Effector CD8-positive, alpha-beta T cell (primary cell): ENCODE data around the gene EGLN3.

Source experiments
- DNase-seq: peaks from one replicate; lab custom pipeline; 2025; lab: John Stamatoyannopoulos, UW

Gene EGLN3

DNA sequence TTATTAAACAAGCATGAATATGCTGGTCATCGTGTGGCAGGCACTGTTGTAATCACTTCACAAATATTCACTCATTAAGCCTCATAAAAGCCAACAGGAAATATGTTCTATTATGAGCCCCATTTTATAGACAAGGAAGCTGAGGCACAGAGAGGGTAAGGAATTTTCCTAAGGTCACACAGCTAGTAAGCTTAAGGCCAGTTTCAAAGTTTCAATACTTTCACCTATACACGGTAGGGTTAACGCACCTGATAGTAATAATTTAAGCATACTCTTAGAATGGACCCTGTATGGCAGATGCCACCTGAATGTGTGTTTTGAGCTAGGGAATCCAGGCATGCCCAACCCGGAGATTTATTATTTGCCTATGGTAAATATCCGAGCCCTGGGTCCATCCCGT lies 39.8 kb downstream of the EGLN3 start:
- no peak for DNase-seq

DNA sequence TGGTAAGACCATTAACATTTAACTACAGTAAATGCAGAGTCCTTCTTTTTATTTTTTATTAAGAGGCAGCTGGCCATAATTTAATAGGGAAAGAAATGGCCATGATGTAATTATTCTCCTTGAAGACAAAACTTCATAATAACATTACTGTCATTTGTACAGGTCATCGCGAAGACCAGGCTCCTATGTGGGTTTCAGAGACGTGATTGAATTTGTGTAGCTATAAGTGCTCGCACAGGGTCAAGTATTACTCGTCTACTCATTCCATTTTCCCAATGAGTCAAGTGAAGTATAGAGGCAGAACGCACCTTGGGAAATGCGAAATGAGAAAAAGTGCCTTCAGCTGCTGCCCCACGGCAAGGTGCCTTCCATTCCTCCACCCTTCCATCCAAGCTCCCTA lies 40.4 kb downstream of the EGLN3 start:
- DNase-seq: no peak

DNA sequence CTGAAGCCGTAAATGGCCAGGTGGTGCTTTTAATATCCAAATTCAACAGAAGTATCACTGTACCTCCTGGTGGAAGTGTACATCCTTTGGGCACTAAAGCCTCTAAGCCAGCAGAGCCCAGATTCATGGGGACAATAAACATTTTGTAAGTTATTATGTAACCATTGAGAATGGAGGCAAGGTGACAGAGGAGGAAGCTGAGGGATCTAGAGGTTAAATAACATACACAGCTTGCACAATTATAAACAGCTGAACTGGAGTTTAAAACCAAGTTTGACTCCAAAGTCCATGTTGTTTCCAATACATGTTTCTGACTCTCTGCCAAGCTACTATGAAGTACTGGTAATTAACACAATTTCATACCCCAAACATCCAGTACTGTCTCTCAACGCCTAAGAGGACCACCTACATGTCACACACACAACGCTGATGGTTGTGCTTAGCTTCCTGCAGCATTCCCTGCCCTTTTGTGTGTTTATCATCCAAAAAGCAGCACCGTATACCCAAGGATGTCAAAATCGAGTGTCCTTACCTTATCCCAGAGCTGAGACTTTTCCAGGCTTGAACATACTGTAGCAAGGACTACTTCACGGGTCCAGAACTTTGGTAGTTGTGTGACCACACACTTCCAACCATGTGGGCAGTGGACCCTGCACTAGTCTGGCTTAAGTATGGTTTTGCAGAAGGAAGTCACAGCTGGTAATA lies 41.3 kb downstream of the EGLN3 start:
- no peak for DNase-seq

DNA sequence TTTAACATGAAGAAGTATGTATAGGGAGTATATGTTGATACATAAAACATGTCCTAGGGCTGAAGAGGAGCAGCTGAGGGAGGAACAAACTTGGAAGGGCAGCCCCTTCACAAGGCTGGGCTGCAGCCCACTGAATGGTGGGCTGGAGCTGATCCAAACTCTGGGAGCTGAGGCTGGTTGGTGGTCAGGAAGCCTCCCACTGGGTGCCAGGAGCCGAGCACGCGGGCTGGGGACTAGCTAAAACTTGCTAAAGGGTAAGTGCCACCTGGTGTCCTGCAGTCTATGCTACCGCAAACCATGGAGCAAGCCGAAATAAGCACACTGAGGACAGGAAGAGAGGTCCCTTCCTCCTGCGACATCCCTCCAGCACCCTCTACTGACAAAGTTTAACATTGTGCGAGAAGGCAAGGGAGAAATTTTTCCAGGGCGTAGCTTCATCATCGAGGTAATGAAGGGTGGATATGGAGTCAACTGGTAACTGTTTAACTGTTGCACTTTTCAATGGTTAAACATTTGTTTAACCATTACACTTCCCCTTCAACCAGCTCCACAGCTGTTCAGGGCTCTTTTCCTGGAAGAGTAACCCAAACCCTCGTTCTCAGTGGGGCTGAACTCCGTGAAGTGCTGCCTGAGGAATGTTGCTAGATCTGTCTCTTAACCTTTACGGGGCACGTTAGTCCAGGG lies 42.2 kb downstream of the EGLN3 start:
- DNase-seq: no peak

DNA sequence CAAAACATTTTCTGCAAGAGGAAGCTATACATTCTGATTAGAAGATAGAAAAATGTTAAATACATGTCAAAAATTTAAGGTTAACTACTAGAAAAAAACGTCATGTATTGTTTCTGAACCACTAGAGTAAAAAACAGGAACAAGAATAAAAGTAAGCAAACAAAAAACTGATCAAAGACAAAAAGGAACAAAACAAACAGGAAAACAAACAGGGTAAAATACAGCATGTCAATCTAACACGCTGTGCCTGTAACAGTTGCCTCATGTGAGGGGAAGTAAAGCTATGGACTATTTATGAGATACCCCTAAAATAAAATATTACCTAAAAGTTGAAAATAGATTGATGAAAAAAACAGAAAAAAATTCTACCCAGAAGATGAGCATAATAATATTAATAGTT lies 43.9 kb downstream of the EGLN3 start:
- no peak for DNase-seq

DNA sequence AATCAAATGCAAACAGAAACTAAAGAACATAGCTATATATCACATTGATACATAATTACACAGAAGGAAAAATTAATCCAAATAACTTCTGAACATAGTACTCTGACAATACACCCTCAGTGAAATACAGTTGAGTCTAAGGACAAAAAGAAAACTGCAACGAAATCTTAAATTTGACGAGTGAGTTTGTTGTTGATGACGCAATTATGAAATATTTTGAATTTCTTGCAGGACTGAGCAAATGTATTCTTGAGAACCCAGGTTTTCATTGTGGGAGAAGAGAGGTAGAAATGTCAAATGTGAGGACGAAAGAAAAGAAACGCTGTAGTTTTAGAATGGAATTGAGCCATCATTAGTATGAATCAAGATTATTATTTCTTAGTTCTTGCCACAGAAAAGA lies 46.3 kb downstream of the EGLN3 start:
- DNase-seq: no peak

DNA sequence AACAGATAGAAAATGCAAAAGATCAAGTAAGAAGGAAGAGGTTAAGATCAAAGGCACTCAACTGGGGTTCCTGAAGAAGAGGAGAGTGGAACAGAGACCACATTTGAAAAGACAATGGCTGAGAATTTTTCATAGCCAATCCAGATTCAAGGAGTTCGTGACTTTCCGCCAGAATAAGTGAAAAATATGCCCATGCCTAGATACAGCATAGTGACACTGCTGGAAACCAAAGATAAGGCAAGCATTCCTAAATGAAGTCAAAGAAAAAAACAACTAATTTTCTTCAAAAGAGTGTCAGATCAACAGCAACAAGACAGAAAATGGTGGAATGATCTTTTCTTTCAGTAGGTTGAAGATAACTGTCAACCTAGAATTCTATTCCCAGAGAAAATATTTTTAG lies 47.5 kb downstream of the EGLN3 start:
- DNase-seq: no peak

DNA sequence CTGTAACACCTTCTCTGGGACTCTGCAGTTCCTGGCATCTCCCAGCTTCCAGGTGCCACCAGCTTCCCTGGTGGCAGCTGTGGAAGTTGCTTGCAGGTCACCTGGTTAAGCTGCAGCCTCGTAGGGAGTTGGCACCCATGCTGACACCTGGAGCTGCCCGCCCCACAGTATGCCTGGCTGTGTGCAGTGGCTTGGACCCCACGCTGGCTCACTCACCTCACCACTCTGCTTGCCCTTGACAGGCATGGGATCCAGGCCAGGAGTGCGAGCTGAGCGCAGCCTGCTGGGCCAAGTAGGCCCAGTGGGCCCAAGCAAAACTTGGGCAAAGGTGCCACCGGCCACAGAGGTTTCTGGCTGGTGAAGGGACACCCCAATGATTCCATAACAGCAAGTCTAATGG lies 48.5 kb downstream of the EGLN3 start:
- no peak for DNase-seq

DNA sequence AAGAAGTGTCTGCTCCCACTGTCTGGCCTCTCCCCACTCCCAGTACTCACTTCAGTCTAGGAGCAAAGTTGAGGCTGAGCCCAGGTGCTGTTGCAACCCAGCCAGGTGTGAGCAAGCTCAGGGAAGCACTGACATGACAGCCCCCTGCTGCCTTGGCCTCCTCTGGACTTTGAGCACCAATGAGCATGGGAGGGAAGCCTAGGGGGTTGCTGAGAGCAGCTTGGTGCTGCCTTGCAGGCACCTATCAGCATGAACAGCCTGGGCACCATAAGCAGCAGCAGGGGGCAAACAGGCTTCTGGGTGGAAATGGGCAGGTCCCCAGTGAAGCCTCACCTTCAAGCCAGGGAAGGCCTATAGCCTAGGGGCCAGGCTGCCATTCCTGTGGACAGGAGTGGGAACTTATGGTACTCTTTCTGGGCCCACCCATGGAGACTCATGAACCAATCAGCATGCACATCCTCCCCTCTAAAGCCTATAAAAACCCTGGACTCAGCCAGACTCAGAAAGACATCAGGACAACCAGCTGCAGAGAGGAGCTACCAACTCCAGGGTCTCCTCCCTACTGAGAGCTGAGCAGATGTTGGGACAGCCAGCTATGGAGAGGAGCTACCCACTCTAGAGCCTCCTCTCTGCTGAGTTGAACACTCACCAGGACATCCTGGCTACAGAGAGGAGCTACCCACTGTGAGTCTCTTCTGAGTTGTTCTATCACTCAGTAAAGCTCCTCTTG lies 49.3 kb downstream of the EGLN3 start:
- DNase-seq: no peak

DNA sequence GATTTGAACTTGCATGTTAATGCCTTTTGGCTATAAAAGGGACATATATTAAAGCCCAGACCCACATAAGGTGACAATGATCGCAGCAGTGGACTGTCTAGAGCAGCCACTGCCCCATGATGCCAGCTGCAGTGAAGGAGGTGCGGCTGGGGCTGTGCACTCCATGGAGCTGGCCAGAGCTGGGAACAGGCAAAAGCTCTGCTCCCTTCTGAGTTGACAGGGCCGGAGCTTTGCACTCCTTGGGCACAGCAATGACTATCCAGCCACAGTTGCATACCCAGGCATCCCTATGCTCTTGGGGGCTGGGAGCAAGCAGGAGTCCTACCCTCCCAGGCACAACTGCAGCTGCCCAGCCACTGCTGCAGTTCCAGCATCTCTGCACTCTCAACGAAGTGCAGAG lies 50.2 kb downstream of the EGLN3 start:
- no peak for DNase-seq

DNA sequence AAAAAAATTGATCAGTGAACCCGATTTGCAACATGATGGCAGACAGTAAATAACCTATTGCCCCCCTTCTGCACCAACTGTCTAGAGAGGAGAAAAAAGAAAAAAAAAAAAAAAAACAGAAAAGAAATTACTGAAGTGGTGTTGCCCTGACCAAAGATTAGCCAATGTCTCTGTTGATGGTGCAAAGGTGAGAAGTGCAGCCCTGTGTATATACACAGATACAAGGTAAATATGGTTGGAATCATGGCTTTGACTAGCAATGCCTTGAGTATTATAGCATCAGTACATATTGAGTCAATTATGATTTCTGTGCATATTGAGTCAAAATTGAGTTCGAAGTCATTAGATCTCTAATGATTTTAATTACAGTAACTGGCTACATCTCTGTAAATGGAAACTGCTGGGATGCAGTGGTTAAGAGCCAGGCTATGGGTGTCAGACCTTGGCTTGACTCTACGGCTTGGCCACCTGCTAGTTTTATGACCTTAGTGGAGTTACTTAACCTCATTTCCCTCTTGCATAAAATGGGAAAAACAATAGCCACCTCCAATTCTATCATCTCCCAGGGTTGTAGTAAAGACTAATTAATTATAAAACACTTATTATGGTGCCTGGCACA lies 51.0 kb downstream of the EGLN3 start:
- no peak for DNase-seq

DNA sequence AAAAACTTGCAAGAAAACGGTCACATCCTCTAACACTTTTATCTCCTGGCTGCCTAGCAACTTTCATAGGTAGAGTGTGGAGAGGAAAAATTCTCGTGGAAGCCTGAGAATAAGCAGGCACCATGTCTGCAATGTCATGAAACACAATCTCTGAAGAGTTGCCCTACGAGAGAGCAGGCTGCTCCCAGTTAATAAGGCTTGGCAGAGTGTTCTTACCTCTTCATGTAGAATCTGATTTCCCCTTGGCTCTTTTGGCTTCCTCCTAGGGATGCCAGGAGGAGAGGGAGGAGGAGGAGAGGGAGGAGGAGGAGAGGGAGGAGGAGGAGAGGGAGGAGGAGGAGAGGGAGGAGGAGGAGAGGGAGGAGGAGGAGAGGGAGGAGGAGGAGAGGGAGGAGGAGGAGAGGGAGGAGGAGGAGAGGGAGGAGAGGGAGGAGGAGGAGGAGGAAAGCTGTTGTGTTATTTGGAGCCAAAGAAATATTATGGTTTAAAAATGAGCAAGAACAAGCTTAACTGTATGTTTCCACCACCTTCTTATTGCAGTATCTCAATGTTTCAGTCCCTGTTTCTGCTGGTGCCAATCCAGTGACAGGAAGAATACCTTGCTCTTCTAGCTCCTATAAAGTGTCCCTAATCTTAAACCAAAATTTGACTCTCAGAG lies 52.9 kb downstream of the EGLN3 start:
- DNase-seq: no peak

DNA sequence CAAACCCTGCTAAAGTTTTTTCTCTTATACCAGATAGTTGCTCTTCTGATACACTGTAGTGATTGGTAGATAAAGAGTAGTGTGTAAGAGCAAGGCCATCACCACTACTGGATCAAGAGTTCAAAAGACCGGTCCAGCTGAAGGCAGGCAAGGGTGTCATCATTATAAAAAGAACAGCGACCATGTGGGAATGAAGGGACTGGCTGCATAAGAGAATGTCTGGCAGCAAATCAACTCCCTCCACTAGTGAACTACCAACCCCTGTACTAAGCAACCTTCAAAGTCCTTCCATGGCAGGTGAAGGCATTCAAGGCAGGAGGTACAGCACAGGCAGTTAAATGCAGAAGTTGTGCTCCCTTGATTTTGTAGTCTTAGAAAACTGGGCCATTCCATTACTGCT lies 53.5 kb downstream of the EGLN3 start:
- no peak for DNase-seq

DNA sequence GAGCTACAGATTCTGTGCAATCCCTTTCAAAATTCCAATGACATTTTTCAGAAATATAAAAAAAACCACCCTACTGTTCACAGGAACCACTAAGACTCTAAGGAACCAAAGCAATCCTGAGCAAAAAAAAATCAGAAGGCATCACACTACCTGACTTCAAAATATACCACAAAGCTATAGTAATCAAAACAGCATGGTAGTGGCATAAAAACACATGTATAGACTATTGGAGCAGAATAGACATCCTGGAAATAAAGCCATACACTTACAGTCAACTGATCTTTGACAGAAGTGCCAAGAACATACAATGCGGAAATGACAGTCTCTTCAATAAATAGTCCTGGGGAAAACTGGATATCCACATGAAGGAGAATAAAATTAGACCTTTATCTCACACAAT lies 56.5 kb downstream of the EGLN3 start:
- DNase-seq: no peak

DNA sequence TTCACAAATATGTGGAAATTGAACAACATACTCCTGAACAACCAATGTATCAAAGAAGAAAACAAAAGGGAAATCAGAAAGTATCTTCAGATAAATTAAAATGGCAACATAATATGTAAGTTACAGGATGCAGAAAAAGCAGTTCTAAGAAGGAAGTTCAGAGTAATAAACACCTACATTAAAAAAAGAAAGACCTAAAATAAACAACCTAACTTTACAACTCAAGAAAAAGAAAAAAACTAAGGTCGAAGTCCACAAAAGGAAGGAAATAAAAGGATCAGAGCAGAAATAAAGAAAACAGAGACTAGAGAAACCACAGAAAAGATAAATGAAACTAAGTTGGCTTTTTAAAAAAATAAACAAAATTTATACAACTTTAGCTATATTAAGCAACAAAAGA lies 59.2 kb downstream of the EGLN3 start:
- no peak for DNase-seq

DNA sequence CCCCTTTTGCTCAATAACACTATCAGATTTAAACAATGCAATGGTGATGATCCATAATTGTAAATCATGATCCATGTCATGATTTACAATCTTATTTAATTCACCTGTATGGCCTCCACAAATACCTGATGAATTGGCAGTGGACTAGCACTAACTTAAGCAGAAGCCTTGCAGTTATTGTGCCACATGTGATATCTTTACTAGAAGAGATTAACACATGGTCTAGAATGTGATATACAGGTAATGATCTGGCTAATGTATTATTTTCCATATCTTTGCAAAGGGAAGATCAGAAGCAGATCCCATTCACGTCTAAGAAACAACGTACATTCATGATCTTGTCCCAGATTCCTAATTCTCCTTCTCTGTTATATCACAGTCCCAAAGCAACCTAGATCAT lies 66.0 kb downstream of the EGLN3 start:
- DNase-seq: no peak

DNA sequence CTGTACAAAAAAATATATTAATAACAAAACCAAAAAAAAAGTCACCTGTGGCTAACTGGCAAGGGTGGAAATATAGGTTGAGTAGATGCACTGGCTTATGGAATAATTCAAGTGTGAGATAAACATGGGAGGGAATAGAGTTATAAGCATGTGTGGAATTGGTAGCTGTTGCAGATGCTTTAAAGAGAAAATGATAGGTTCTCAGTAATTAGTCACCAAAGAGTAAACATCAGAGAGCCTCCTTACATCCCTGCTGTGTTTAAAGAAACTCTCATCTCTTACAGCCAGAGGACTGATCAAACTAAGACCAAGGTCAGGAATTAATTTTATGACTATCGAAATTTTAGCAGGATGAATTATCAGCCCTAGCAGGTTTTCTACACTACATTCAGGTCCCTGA lies 70.5 kb downstream of the EGLN3 start:
- no peak for DNase-seq

DNA sequence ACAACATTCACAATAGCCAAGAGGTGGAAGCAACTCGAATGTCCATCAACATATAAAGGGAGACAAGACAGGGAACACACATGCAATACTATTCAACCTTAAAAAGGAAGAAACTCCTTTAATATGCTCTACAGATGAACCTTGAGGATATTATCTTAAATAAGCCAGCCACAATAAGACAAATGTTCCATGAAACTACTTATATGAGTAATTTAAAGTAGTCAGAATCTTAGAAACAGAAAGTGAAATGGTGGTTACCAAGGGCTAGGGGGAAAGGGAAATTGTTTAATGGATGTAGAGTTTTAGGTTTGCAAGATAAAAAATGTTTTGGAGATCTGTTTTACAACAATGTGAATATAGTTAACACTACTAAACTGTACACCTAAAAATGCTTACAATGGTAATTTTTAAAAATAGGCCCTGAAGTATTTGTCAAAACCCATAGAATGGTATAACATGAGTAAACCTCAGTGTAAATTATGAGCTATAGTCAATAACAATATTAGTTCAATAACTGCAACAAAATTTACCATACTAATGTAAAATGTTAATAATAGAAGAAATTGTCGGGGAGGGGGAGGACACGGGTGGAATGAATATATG lies 71.1 kb downstream of the EGLN3 start:
- DNase-seq: no peak

DNA sequence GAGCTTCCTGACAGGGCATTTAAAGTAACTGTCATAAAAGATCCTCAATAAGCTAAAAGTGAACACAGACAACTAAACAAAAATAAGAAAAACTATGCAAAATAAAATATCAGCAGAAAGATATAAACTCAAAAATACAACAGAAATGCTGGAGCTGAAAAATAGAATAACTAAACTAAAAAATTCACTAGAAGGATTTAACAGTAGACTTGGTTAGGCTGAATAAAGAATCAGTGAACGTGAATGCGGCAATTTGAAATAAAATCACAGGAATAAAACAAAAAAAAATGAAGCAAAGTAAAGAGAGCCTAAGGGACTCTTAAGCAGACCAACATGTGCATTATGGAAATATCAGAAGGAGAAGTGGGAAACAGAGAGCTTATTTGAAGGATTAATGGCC lies 74.6 kb downstream of the EGLN3 start:
- no peak for DNase-seq
